ENCODE data around the gene RPN2.

RPN2 gene

GRCh38 chr20:37243076-37243936, 64.2 kb downstream of the RPN2 start:
- DNase-seq (ENCODE audit: low read depth) = no peak

DNA sequence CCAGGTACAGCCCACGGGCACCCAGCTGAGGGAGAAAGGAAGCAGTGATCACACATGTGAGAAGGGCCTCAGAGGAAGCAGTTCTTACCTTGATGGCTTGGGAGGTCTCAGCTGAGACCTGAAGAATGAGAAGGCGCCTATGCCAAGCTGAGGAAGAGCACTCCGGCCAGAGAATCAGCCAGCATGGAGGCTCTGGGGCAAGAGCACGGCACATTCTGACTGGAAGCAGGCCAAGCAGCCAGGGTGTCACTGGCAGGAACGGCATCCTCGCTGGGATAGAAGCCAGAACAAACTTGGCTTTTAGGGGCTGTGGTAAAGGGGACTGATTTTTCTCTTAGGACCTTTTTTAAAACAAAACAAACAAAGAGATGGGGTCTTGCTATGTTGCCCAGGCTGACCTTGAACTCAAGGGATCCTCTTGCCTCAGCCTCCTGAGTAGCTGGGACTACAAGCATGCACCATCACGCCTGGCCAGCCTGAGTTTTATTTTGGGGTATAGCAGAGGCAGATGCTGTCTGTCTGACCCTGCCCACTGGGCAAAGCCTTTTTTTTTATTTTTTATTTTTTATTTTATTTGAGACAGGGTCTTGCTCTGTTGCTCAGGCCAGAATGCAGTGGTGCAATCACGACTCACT, 64.9 kb downstream of the RPN2 start:
- DNase-seq (ENCODE audit: low read depth) = no peak

- no peak for DNase-seq (ENCODE audit: low read depth)
These were observed 65.4 kb downstream of the RPN2 start for GRCh38 chr20:37244572-37244957.

DNA sequence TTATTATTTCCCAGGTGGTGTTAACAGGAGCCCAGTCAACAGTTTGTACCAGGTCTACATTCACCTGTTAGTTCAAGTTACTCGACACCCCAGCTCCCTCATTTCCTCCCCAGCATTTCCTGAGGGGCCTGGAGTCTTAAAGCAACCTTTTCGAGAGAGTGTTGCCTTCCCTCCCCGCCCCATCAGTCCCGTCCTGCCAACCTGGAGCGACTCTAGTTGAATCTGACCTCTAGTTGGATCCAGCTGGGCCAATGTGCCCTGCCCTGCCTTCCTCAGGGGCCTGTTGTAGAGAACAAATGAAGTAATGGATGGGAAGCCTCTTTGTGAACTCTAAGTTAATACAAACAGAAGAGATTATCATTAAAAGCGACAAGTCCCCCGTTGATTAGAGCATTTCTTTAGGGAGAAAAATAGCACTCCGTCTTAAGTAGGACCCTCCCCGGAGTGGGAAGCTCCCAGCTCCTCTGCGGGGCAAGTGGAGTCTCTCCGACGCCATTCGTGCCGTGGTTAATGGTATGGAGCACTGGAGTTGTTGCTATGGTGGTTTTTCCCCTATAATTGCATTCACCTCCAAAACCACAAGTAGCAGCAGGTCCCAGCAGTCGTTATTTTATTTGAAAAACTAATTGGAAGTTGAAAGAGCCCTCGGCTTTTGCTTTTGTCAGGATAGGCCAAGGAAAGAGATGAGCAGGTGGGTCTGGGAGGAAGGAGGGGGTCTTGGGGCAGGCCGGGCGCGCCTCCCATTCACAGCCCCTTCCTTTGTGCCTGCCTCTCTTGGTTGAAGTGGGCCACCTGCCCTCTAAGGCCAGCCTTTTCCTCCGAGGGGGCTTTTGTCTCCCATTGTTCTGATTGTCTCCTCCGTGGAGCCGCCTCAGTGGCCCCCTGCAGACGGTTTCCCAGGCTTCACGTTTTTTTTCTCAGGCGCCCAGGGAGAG, 66.4 kb downstream of the RPN2 start:
- DNase-seq (ENCODE audit: low read depth) = no peak

DNA sequence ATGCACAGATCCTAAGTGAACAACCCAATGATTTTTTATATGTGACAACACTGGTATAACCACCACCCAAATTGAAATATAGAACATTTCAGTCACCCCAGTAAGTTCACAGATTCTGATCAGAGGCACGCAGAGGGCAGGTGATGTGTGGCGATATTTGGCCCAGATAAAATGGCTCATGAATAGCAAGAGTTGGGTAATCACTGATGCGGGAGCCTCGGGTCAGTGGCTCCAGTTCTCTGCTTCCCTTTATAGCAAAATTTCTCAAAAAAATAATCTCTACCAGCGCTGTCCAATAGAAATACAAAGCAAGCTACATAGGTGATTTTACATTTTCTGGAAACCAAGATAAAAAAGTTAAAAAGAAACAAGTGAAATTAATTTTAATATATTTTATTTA, 67.6 kb downstream of the RPN2 start:
- no peak for DNase-seq (ENCODE audit: low read depth)

DNA sequence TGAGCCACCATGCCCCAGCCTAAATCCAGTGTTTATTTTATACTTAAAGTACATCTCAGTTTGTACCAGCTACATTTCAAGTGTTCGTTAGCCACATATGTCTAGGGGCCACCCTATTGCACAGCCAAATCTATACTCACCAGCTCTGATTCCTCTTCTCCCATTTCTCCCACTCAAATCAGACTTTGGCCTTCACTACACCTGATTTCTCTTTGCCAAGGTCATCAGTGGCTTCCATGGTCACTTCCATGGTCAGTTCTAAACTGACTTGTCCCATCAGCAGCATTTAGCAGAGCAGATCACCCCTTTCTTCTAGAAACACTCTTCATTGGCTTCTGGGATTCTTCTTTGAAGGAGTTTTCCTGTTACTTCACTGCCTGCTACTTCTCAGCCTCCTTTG, 68.4 kb downstream of the RPN2 start:
- no peak for DNase-seq (ENCODE audit: low read depth)

- DNase-seq (ENCODE audit: low read depth) = no peak
These were observed 70.2 kb downstream of the RPN2 start for GRCh38 chr20:37249304-37249703.

DNA sequence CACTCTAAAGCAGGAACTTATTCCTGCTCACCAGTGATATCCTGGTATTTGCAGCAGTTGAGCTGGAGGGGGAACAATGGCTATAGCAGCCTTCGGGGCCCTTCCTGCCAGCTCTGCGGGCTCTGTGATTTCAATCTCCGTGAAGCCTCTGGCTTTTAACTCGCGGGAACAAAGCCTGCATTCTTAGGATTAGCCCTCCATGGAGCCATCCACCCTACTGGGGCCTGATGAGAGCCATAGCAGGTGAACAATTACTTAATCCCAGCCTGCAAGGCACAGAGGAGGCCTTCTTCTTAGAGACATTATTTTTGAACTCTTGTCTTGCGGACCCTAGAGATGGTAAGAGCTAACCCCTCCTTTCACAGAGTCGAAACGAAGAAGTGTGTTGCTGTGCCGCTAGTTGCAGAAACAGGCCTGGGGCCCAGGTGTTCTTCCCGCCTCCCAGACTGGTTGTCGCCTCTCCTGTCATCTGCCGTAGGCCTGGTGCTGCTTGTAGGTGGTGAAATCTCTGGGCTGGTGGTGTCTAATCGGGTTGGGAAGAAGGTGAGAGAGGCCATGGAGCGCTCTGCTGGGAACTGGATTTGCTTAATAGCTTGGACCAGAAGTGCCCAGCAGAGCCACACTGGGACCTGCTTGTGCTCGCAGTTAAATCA, 72.8 kb downstream of the RPN2 start:
- DNase-seq (ENCODE audit: low read depth) = no peak

- DNase-seq (ENCODE audit: low read depth) = no peak
These were observed 74.0 kb downstream of the RPN2 start for GRCh38 chr20:37253087-37253486.

- no peak for DNase-seq (ENCODE audit: low read depth)
These were observed 75.2 kb downstream of the RPN2 start for GRCh38 chr20:37254114-37254878.

DNA sequence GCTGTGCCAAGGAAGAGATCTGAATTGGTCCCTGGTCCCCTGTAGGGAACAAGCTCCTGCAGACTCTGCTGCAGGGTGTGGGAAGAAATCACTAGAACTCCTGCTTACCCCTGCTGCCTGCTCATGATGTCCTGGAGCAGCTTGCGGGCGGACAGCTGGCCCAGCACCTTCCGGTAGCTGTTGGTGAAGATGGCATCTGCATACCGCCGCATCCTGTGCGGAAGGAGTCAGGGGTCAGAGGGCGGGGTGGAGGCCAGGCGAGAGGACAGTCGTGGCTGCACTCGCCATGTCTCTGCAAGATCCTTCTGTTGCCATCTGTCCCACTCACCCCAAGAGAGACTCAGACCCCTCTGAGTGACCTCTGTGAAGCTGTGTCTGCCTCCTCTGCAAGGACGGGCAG, 77.2 kb downstream of the RPN2 start:
- DNase-seq (ENCODE audit: low read depth) = no peak

- no peak for DNase-seq (ENCODE audit: low read depth)
These were observed 78.4 kb downstream of the RPN2 start for GRCh38 chr20:37257530-37257929.

DNA sequence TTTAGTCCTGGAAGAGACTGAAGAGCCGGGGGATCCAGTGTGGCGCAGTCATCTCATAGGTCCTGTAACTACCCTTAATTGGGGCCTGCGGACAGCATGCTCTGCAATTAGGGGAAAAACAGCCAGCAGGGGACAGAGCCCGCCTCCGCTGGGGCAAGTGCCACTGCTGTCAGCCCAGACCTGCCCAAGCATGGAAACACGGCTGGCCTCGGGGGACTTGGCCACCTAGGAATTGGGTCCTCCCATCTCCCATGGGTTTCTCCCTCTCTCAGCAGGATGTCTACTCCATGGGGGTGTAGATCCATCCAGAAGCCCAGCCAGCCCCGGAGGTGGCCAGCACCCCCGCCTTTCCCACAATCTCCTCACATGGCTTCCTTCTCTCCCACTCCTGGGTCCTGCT, 78.9 kb downstream of the RPN2 start:
- DNase-seq (ENCODE audit: low read depth) = no peak

GRCh38 chr20:37259031-37259430, 79.9 kb downstream of the RPN2 start:
- DNase-seq (ENCODE audit: low read depth) = no peak

- DNase-seq (ENCODE audit: low read depth) = no peak
These were observed 80.7 kb downstream of the RPN2 start for GRCh38 chr20:37259865-37260264.

DNA sequence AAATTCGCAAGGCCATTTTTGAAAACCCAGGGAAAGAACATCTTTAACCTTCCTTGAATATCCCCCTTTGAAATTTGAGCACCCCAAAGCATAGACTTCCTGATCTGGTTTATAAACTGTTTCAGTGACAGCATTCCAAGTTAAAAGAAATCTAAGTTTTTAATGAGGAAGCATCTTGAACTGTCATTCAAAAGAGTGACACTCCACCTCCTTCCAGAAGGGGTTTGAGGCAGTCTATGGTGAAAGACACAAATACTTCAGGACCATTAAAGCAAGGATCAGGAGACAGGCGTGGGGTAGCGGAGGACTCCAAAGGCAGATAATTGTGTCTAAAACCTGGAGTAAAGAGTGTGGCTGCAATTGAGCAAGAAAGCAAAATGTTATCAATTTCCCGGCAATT, 81.8 kb downstream of the RPN2 start:
- DNase-seq (ENCODE audit: low read depth) = no peak

DNA sequence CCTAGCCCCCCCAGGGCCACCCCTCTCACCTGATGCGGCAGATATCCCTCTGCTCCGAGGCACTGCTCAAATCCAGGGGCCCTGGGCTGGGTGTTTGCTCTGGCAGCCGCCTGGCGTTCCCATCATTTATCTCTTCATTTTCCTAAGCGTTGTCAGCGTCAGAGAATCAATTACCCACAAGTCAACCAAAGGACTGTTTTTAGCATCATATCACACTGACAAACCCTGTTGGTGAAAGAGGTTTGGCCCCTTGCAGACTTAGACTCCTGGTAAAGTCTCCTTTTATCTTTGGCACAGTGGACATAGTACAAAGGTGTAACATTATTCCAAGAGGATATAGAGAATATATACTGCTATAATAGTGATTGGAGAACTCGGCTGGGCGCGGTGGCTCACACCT, 82.6 kb downstream of the RPN2 start, which contains the start of gene GHRH:
Gene GHRH, minus strand, starts transcription at position 101 of the 400 bp plus-strand sequence. CDS start 4,925 bp downstream, outside the sequence.
- DNase-seq (ENCODE audit: low read depth) = no peak

DNA sequence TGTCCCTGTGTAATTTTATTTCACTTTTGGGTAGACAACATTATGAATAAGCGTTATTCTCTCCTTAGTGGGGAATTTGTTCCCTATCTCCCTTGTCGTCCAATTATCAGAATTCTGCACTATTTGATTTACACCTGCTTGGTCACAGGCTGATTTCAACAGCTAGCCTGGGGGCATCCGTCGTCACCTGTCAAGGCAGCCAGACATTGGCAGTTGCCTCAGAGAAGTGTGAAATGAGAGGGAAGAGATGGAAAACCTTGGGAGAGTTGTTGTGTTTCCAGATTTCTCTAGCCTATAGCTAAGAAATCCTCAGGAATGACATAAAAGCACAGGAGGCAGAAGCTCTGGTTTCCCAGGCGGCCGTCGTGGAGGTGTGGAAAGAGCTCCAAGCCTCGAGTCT, 83.4 kb downstream of the RPN2 start:
- no peak for DNase-seq (ENCODE audit: low read depth)

- no peak for DNase-seq (ENCODE audit: low read depth)
These were observed 84.6 kb downstream of the RPN2 start for GRCh38 chr20:37263686-37264085.

DNA sequence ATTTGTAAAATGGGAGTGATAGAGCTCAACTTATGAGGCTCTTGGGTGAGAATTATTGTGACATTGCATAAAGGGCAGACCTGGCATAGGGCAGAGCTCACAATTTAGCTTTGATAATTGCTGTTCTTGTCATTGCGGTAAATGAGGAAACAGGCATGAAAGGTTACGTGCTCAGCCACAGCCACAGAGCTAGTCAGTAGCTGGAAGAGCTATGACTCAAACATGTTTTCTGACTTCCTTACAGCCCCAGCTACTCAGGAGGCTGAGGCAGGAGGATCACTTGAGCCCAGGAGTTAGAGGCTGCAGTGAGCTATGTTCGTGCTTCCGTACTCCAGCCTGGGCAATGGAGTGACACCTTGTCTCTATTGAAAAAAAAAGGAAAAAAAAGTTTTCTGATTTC, 86.0 kb downstream of the RPN2 start:
- DNase-seq (ENCODE audit: low read depth) = no peak

Data from activated T-helper 1 cell treated with Interleukin-2 at 50 U/mL for 16 hours (primary cell).